K562 (cell line): ENCODE data around the gene ATP5PD. TPM values are rescaled to one million over a fixed set of nuclear protein-coding genes. Genes with fewer than 3 reads are reported as not detected.
"Not testable (repeated sequence)": the region's sequence is repeated elsewhere in the genome, so short reads cannot be mapped to it uniquely, and the experiment has no call there.

Experiments used
- ARID1B ChIP-seq: fragments of 450-650 bp; IDR thresholded peaks from 2 replicates; pipeline ENCODE4 v1.6.1; 2016; ENCODE audit warnings: antibody characterized with exemption, mild to moderate bottlenecking, inconsistent platforms
- ARNT ChIP-seq, 2 experiments: fragments of 450-650 bp; IDR thresholded peaks; 2 replicates each; pipeline ENCODE4 v1.6.1; 2016; ENCODE audit warnings: mild to moderate bottlenecking in 1 of 2
- BRD9 ChIP-seq: fragments of 450-650 bp; IDR thresholded peaks from 2 replicates; pipeline ENCODE4 v1.6.1; 2018; ENCODE audit warnings: low read depth; ENCODE audit not compliant: partially characterized antibody
- CCNT2 ChIP-seq: IDR thresholded peaks from 2 replicates; pipeline ENCODE4 v1.6.1; 2011; ENCODE audit warnings: borderline replicate concordance, low read depth, mild to moderate bottlenecking, moderate library complexity, mixed read lengths, low read length; ENCODE audit not compliant: insufficient read length; ENCODE audit errors: extremely low read depth
- DPF2 ChIP-seq: fragments of 450-650 bp; IDR thresholded peaks from 2 replicates; pipeline ENCODE4 v1.6.1; 2016
- FOSL1 ChIP-seq: fragments of 200-800 bp; sonication (Bioruptor generic); conservative IDR thresholded peaks from 2 replicates; pipeline ENCODE4 v1.6.1; 2016; ENCODE audit warnings: missing genetic modification characterization, missing compliant biosample characterization
- HDAC3 ChIP-seq: fragments of 450-650 bp; IDR thresholded peaks from 2 replicates; pipeline ENCODE4 v1.6.1; 2018; ENCODE audit warnings: borderline replicate concordance, mild to moderate bottlenecking, moderate library complexity; ENCODE audit not compliant: partially characterized antibody
- LCOR ChIP-seq: sonication (generic); formaldehyde crosslinking; IDR thresholded peaks from 2 replicates; pipeline ENCODE4 v1.8.0; 2022; ENCODE audit warnings: mild to moderate bottlenecking, missing genetic modification reagents
- MEF2D ChIP-seq: conservative IDR thresholded peaks from 2 replicates; pipeline ENCODE4 v1.6.1; 2016; ENCODE audit warnings: low read depth, missing genetic modification characterization, missing compliant biosample characterization
- MEIS2 ChIP-seq: fragments of 450-650 bp; IDR thresholded peaks from 2 replicates; pipeline ENCODE4 v1.6.1; 2014; ENCODE audit warnings: mild to moderate bottlenecking; ENCODE audit not compliant: partially characterized antibody
- MTA1 ChIP-seq: fragments of 450-650 bp; IDR thresholded peaks from 2 replicates; pipeline ENCODE4 v1.6.1; 2017; ENCODE audit warnings: borderline replicate concordance
- NBN ChIP-seq: fragments of 450-650 bp; IDR thresholded peaks from 2 replicates; pipeline ENCODE4 v1.6.1; 2016; ENCODE audit warnings: low read depth, mild to moderate bottlenecking
- NCOA2 ChIP-seq, 2 experiments: fragments of 450-650 bp; IDR thresholded peaks; 2 replicates each; pipeline ENCODE4 v1.6.1; 2018; ENCODE audit warnings: mild to moderate bottlenecking in 2 of 2, moderate library complexity in 1 of 2; ENCODE audit not compliant: partially characterized antibody in 2 of 2
- NEUROD1 ChIP-seq: fragments of 150-350 bp; IDR thresholded peaks from 2 replicates; pipeline ENCODE4 v1.6.1; 2014; ENCODE audit warnings: borderline replicate concordance, low read length, low read depth; ENCODE audit not compliant: partially characterized antibody
- NFATC3 ChIP-seq: fragments of 450-650 bp; IDR thresholded peaks from 2 replicates; pipeline ENCODE4 v1.6.1; 2017; ENCODE audit warnings: mild to moderate bottlenecking
- NFRKB ChIP-seq: fragments of 450-650 bp; IDR thresholded peaks from 2 replicates; pipeline ENCODE4 v1.6.1; 2016; ENCODE audit warnings: low read depth
- POLR2AphosphoS5 ChIP-seq: IDR thresholded peaks from 2 replicates; pipeline ENCODE4 v1.6.1; 2011; ENCODE audit warnings: mild to moderate bottlenecking, low read depth, low read length, moderate library complexity; ENCODE audit not compliant: control insufficient read depth, insufficient read depth
- RNF2 ChIP-seq: sonication (generic); IDR thresholded peaks from 2 replicates; pipeline ENCODE4 v1.6.1; 2016
- SMAD4 ChIP-seq: fragments of 250-450 bp; sonication (Bioruptor Pico); conservative IDR thresholded peaks from 2 replicates; pipeline ENCODE4 v1.8.0; 2021; ENCODE audit warnings: inconsistent platforms, mild to moderate bottlenecking, moderate library complexity
- TBL1XR1 ChIP-seq, 2 experiments: IDR thresholded peaks; 2 replicates each; pipeline ENCODE4 v1.6.1; 2012; ENCODE audit warnings: improper control_type of control experiment in 2 of 2, low read length in 2 of 2, mild to moderate bottlenecking in 1 of 2
- TEAD1 ChIP-seq, 2 experiments: fragments of 450-650 bp in 1 of 2; sonication (generic) in 1 of 2; formaldehyde crosslinking; IDR thresholded peaks; 2 replicates each; pipeline versions ENCODE4 v1.4.0 to v1.8.0; 2020 to 2022; ENCODE audit warnings: mild to moderate bottlenecking in 2 of 2, missing genetic modification reagents in 1 of 2
- TEAD4 ChIP-seq, 2 experiments: sonication (generic) in 1 of 2; formaldehyde crosslinking in 1 of 2; IDR thresholded peaks; 2 replicates each; pipeline versions ENCODE4 v1.6.1 to v1.8.0; 2012 to 2022; ENCODE audit warnings: borderline replicate concordance in 1 of 2, inconsistent platforms in 1 of 2, low read length in 1 of 2, mild to moderate bottlenecking in 1 of 2, missing genetic modification reagents in 1 of 2
- ZNF316 ChIP-seq: fragments of 450-650 bp; IDR thresholded peaks from 2 replicates; pipeline ENCODE4 v1.6.1; 2016
- polyA plus RNA-seq, 8 experiments: library from polyadenylated mRNA; depleted of rRNA in 4 of 8; stranded (reverse) in 5 of 8; unstranded in 3 of 8; fragments of >200 nt; fragmentation: Nextera tagmentation in 2 of 8; fragmentation: Illumina TruSeq in 1 of 8; extraction: Ambion mirVana in 2 of 8; extraction: Trizol in 1 of 8; gene quantifications; 2 replicates each; pipeline versions ENCODE4 v1.2.1 to v1.2.3, GENCODE V29; 2011 to 2014; ENCODE audit warnings: inconsistent platforms in 1 of 8, missing spikeins in 1 of 8
- total RNA-seq, 7 experiments: library from RNA; depleted of rRNA in 6 of 7; stranded (reverse); fragments of >200 nt in 6 of 7; fragmentation: Illumina TruSeq in 2 of 7; extraction: Trizol in 2 of 7; gene quantifications; 2 replicates each; pipeline versions ENCODE4 v1.2.1 to v1.2.3, GENCODE V29; 2011 to 2021; ENCODE audit warnings: low replicate concordance in 1 of 7
- TF ChIP-seq, protein P1 (sequence below), 2 experiments: fragments of 150-350 bp in 1 of 2; IDR thresholded peaks; 2 replicates each; pipeline ENCODE4 v1.6.1; 2012 to 2016; ENCODE audit warnings: low read depth in 2 of 2, low read length in 2 of 2, mild to moderate bottlenecking in 1 of 2, moderate library complexity in 1 of 2
- TF ChIP-seq, protein P2 (sequence below): fragments of 450-650 bp; IDR thresholded peaks from 2 replicates; pipeline ENCODE4 v1.6.1; 2016

ATP5PD gene
- total and polyA plus RNA-seq, 9 of the 15 experiments (the other 6 are each of a cell fraction or from before 2014, with no cell fraction given) = 271 to 828 (median 432) TPM

- TF ChIP-seq MEF2D (tag) (peak; percentile 97), TEAD4 (IDR thresholded peaks at IDR 0.05; ENCODE audit: low read length) (peak; percentile 90), ARID1B (peak; percentile 97), HDAC3 (peak; percentile 84), MTA1 (peak; percentile 9; the same call in 1 of the 2 replicates), NCOA2 (IDR thresholded peaks at IDR 0.05; ENCODE audit: partially characterized antibody in 2 of 2) (peak in 1 of 2 experiments; percentile 59), SMAD4 (0 out of 2 replicates have a peak, but pooled peaks have one; percentile 48), NFRKB (peak; percentile 25; the same call in 1 of the 2 replicates), FOSL1 (tag) (peak; percentile 54), LCOR (CRISPR knock-in tag) (peak; percentile 90), TEAD1 (CRISPR knock-in tag; IDR thresholded peaks at IDR 0.05) (peak in 1 of 2 experiments; percentile 50; a peak in 1 of 4 replicates), NEUROD1 (peak; percentile 42), DPF2 (peak; percentile 97), MEIS2 (peak; percentile 96), ARNT (IDR thresholded peaks at IDR 0.05) (peak in 1 of 2 experiments; percentile 70; a peak in 2 of 4 replicates), CCNT2 (peak; percentile 48), POLR2AphosphoS5 (peak; percentile 61; the same call in 1 of the 2 replicates), NFATC3 (peak; percentile 30; the same call in 1 of the 2 replicates), RNF2 (peak; percentile 83), TBL1XR1 (IDR thresholded peaks at IDR 0.05; ENCODE audit: low read length in 2 of 2) (peak in 1 of 2 experiments; percentile 96; a peak in 2 of 4 replicates), BRD9 (peak; percentile 46), ZNF316 (peak; percentile 96), NBN (peak; percentile 74)
- not testable (repeated sequence) for TF ChIP-seq TEAD4 (CRISPR knock-in tag; IDR thresholded peaks at IDR 0.05; ENCODE audit: borderline replicate concordance)
- TF ChIP-seq, protein P1, sequence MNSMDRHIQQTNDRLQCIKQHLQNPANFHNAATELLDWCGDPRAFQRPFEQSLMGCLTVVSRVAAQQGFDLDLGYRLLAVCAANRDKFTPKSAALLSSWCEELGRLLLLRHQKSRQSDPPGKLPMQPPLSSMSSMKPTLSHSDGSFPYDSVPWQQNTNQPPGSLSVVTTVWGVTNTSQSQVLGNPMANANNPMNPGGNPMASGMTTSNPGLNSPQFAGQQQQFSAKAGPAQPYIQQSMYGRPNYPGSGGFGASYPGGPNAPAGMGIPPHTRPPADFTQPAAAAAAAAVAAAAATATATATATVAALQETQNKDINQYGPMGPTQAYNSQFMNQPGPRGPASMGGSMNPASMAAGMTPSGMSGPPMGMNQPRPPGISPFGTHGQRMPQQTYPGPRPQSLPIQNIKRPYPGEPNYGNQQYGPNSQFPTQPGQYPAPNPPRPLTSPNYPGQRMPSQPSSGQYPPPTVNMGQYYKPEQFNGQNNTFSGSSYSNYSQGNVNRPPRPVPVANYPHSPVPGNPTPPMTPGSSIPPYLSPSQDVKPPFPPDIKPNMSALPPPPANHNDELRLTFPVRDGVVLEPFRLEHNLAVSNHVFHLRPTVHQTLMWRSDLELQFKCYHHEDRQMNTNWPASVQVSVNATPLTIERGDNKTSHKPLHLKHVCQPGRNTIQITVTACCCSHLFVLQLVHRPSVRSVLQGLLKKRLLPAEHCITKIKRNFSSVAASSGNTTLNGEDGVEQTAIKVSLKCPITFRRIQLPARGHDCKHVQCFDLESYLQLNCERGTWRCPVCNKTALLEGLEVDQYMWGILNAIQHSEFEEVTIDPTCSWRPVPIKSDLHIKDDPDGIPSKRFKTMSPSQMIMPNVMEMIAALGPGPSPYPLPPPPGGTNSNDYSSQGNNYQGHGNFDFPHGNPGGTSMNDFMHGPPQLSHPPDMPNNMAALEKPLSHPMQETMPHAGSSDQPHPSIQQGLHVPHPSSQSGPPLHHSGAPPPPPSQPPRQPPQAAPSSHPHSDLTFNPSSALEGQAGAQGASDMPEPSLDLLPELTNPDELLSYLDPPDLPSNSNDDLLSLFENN (IDR thresholded peaks at IDR 0.05; ENCODE audit: low read depth in 2 of 2, low read length in 2 of 2) = peak in 1 of 2 experiments; percentile 79; a peak in 2 of 4 replicates
- TF ChIP-seq, protein P2, sequence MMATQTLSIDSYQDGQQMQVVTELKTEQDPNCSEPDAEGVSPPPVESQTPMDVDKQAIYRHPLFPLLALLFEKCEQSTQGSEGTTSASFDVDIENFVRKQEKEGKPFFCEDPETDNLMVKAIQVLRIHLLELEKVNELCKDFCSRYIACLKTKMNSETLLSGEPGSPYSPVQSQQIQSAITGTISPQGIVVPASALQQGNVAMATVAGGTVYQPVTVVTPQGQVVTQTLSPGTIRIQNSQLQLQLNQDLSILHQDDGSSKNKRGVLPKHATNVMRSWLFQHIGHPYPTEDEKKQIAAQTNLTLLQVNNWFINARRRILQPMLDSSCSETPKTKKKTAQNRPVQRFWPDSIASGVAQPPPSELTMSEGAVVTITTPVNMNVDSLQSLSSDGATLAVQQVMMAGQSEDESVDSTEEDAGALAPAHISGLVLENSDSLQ = peak; percentile 92
These were observed 24.9 kb upstream of the ATP5PD start (continued) for GRCh38 chr17:75071478-75072271.
